ENCODE results near the gene USP10. TPM values are rescaled to one million over a fixed set of nuclear protein-coding genes. Genes with fewer than 3 reads are reported as not detected.

The USP10 gene
- total RNA-seq, 1 donor from 2014 or later, result 67.8 TPM

- Histone ChIP-seq H3K4me3 (ENCODE audit: low read depth, low read length) (peak within 1 kb of the TSS; percentile 31), H3K36me3 (ENCODE audit: control insufficient read depth, insufficient read depth, low read length) (no peaks in the 10 kb centered on the region), H3K27me3 (ENCODE audit: control insufficient read depth, insufficient read depth, low read length) (no peaks in the 10 kb centered on the region)
- DNase-seq (ENCODE audit: low read depth), result no peak
- no peak for TF ChIP-seq CTCF (IDR thresholded peaks at IDR 0.05; ENCODE audit: insufficient read depth, low read length, poor library complexity, severe bottlenecking)
These were observed 120.0 kb downstream of the USP10 start, which contains the start of gene CRISPLD2 for GRCh38 chr16:84819644-84820304. Gene CRISPLD2, plus strand, starts transcription at chr16:84819985. Its CDS starts 18,511 bp downstream, at chr16:84838496.

- no peaks in the 10 kb centered on the region for H3K36me3 ChIP-seq (ENCODE audit: control insufficient read depth, insufficient read depth, low read length)
These were observed 120.5 kb downstream of the USP10 start for GRCh38 chr16:84820305-84820684.

GRCh38 chr16:84820771-84821170, 121.0 kb downstream of the USP10 start:
- no peak for TF ChIP-seq CTCF (IDR thresholded peaks at IDR 0.05; ENCODE audit: insufficient read depth, low read length, poor library complexity, severe bottlenecking)
- H3K4me3 ChIP-seq (ENCODE audit: low read depth, low read length), result peak overlapping the region; percentile 31
- no peaks in the 10 kb centered on the region for H3K36me3 ChIP-seq (ENCODE audit: control insufficient read depth, insufficient read depth, low read length)
- no peaks in the 10 kb centered on the region for H3K27me3 ChIP-seq (ENCODE audit: control insufficient read depth, insufficient read depth, low read length)
- DNase-seq (ENCODE audit: low read depth), result no peak

More at GRCh38 chr16:84820305-84820684, 120.5 kb downstream of the USP10 start:
- no peak for DNase-seq (ENCODE audit: low read depth)
- Histone ChIP-seq H3K4me3 (ENCODE audit: low read depth, low read length) (peak overlapping the region; percentile 31), H3K27me3 (ENCODE audit: control insufficient read depth, insufficient read depth, low read length) (no peaks in the 10 kb centered on the region)
- no peak for TF ChIP-seq CTCF (IDR thresholded peaks at IDR 0.05; ENCODE audit: insufficient read depth, low read length, poor library complexity, severe bottlenecking)

- H3K4me3 ChIP-seq (ENCODE audit: low read depth, low read length), result peak overlapping the region; percentile 3
- DNase-seq (ENCODE audit: low read depth), result no peak
- H3K27me3 ChIP-seq (ENCODE audit: control insufficient read depth, insufficient read depth, low read length), result no peaks in the 10 kb centered on the region
- no peak for TF ChIP-seq CTCF (IDR thresholded peaks at IDR 0.05; ENCODE audit: insufficient read depth, low read length, poor library complexity, severe bottlenecking)
- no peaks in the 10 kb centered on the region for H3K36me3 ChIP-seq (ENCODE audit: control insufficient read depth, insufficient read depth, low read length)
These were observed 121.4 kb downstream of the USP10 start for GRCh38 chr16:84821179-84821578.

- Histone ChIP-seq H3K36me3 (ENCODE audit: control insufficient read depth, insufficient read depth, low read length) (no peaks in the 10 kb centered on the region), H3K4me3 (ENCODE audit: low read depth, low read length) (no peak overlapping the region), H3K27me3 (ENCODE audit: control insufficient read depth, insufficient read depth, low read length) (no peaks in the 10 kb centered on the region)
- TF ChIP-seq CTCF (IDR thresholded peaks at IDR 0.05; ENCODE audit: insufficient read depth, low read length, poor library complexity, severe bottlenecking), result no peak
- no peak for DNase-seq (ENCODE audit: low read depth)
These were observed 122.2 kb downstream of the USP10 start for GRCh38 chr16:84821728-84822689.

Measured in kidney epithelial cell (primary cell).